ENCODE results near the gene RAB11FIP4.

Gene RAB11FIP4

DNA sequence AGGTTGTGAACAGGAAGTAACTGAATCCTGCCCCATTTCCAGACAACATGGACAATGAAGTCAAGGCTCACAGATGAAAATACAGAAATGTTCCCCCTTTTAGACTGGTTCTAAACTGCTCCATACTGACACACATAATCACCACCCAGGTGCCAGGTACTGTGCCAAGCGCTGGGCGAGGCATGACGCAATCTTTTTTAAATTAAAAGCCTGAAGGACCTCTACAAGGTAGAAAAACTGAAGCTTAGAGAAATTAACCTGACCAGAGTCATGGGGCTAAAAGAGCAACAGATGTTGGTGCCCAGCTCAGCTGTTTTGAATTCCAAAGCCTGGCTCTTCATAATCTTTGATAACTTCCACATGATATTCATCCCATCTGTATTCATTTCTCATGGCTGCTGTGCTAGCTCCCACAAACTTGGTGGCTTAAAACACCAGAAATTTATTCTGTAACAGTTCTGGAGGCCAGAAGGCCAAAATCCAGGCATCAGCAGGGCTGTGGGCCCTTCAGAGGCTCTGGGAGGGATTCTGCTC is 4.9 kb upstream of the RAB11FIP4 start:
- no peak for DNase-seq (ENCODE audit: extremely low read depth in 1 of 2, low read depth in 1 of 2)

DNA sequence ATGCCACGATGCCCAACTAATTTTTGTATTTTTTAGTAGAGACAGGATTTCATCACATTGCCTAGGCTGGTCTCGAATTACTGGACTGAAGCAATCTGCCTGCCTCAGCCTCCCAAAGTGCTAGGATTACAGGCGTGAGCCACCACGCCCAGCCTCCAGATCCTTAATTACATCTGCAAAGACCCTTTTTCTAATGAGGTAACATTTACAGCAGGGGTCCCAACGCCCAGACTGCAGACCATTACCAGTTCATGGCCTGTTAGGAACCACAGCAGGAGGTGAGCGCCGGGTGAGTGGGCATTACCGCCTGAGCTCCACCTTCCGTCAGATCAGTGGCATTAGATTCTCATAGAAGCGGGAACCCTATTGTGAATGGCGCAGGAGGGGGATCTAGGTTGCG is 4.0 kb upstream of the RAB11FIP4 start:
- no peak for DNase-seq (ENCODE audit: extremely low read depth in 1 of 2, low read depth in 1 of 2)

DNA sequence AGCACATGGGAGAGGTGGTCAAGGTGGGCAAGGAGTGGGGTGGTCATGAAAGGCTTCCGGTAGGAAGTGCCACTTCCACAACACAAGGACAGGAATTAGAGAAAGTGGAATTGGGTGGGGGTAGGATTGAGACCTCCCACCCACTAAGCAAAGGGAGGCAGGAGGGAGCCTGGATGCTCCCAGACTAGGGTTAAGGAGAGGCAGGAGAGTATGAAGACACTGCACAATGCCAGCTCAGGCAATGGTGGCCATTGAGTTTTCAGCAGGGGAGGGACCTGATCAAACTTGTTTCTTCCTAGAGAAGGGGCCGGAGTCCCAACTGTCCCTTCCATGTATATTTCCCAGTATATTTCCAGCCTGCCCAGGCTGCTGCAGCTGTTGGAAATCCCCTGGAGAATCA is 3.1 kb upstream of the RAB11FIP4 start:
- no peak for DNase-seq (ENCODE audit: extremely low read depth in 1 of 2, low read depth in 1 of 2)

DNA sequence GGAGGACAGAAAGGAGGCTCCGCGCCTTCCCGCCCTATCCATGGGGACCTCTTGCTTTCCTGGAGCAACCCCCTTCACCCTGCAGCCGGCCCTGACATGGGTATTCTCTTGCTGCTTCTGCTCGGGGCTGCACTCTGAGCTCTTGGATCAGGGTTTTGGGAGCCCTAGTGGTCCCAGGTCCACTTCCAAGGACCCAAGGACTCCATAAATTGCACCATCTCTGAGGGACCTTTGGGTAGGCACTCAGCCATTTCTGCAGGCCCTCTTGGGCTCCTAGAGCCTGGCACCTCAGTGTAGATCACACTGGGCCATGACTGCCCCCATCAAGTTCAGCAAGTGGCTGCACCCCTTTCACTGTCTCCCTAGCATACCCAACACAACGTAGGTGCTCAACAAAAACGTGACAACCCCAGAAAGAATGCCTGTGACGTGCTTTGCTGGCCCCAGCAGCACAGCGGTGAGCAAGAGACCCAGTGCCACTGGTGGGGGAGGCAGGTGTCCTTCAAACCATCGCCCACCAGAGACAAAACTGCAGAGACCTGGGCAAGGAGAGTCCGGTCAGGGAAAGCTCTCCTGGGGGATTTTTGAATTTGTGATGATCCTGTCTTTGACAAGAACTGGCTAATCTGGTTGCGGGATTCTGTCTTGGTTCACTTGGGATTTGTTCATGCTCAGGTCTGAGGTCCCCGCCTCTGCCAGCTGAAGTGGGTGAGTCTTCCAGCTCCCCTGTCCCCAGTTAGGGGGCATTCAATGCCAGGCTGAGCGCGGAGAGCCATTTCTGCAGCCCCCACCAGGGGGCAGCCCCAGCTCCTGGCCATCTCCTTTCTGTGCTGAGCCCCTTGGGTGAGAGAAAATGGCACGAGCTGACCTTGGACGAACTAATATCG is 2.5 kb upstream of the RAB11FIP4 start:
- DNase-seq (ENCODE audit: extremely low read depth in 1 of 2, low read depth in 1 of 2): no peak

DNA sequence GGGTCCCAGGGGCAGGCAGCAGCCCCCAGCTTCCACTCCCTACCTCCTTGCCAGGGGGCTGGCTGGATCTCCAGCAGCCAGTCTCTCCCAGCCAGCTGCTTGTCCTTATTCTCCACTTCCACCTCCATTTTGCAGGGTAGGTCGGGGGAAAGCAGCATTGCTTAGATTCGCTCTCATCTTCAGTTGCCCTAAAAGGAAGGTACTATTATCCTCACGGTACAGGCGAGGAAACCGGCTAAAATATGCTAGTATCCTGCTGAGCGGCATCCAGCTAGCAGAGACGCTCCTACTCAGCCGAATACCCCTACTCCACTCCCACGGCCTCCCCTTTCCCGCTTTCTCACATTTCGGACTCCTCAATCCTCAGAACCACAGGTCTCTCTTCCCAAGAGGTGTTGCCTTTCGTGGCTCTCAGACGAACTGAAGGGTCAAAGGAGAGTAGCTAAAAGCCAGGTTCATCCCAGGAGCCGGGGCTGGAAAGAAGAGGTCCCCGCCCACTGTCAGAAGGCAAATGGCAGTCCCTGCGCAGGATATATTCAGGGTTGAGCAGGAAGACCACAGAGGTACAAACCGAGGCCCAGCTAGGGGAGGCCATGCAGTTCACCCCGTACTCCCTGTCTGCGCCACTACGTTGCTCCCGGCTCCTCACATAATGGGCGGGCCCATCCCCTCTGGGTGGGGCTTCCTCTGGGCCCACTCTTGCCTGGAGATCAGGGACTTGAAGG is 1.7 kb upstream of the RAB11FIP4 start:
- DNase-seq (ENCODE audit: extremely low read depth in 1 of 2, low read depth in 1 of 2): no peak

DNA sequence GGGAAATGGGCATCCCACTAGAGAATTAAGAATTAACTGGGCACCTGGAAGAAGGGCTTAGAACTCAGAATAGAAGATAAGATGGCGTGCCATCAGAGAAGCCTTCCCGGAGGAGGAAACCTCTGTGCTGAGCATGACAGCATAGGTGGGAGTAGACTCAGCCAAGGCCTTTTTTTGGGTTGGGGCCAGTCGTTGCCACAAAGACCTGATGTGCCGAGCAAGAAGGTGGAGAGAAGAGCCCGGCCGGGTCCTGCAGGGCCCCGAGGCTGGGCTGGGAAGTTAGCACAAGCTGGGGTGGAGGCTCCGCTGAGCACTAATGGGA is 1.1 kb upstream of the RAB11FIP4 start:
- DNase-seq (ENCODE audit: extremely low read depth in 1 of 2, low read depth in 1 of 2): no peak

DNA sequence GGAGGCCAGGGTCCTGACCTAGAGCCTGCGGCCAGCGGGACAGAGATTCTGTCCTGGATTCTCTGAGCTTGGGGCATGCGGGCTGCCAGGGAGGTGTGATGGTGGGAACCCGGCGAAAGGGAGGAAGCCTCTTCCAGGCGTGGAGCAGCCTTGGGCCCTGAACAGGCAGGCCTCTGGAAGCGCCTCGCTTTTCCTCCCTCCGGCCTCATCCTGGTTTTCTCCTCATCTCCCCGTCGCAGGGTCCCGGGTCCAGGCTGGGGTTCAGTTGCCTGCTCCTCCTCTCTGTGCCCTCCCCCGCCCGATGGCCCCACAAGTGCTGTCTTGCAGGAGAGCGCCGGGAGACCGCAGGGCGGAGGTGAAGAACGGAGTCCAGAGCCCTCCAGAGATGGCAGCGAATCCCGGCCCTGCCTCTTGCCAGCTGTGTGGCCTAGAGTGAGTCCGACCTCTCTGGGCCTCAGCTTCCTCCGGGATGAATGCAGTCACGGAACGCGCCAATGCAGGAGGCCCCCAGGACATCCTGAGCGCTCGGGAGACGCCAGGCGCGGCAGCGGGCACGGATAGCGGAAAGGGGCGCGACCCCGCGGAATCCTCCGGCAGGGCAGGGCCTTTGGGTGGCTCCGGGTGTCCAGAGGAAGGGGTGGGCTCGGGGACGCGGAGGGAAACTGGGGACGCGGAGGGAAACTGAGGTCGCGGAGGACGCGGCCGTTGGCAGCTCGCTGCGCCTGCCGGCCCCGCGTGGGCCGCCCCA is 553 bp upstream of the RAB11FIP4 start:
- DNase-seq (ENCODE audit: extremely low read depth in 1 of 2, low read depth in 1 of 2): no peak

DNA sequence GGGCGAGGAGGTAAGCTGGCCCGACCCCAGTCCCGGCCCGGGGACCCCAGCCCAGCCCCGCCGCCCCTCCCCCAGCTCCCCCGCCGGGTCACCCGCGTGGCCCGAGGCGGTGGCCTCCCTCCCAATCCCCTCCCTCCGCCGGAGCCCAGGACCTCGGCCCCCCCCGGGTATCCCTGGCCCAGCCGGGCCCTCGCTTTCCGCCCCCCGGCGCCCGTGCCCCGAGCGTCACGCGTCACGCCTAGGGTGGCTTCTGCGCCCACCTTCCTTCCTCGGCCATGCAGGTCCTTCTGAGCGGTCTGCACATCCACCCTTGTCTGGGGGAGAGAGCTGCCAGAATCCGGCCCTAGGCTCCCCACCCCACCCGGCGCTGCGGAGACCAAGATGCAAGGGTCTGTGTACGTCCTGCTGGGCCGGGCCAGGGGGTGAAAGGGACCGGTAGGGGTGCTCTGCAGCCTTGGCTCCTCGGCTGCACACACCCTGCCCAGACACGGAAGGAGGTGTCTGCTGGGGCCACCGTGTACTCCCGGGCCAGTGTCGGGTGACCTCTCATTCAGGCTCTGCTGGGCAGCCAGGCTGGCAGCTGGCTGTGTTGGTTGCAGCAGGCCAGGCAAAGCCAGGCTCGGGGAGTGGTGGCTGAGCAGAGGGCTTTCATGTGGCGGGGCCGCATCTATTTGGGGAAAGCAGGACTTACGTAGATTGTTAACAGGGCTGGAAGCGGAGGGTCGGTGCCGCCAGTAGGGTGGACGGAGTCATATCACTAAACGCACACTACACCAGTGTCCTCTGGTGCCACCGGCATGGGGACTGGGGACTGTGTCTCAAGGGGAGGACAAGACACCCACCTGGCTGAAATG is 754 bp downstream of the RAB11FIP4 start:
- DNase-seq (ENCODE audit: extremely low read depth in 1 of 2, low read depth in 1 of 2): no peak

DNA sequence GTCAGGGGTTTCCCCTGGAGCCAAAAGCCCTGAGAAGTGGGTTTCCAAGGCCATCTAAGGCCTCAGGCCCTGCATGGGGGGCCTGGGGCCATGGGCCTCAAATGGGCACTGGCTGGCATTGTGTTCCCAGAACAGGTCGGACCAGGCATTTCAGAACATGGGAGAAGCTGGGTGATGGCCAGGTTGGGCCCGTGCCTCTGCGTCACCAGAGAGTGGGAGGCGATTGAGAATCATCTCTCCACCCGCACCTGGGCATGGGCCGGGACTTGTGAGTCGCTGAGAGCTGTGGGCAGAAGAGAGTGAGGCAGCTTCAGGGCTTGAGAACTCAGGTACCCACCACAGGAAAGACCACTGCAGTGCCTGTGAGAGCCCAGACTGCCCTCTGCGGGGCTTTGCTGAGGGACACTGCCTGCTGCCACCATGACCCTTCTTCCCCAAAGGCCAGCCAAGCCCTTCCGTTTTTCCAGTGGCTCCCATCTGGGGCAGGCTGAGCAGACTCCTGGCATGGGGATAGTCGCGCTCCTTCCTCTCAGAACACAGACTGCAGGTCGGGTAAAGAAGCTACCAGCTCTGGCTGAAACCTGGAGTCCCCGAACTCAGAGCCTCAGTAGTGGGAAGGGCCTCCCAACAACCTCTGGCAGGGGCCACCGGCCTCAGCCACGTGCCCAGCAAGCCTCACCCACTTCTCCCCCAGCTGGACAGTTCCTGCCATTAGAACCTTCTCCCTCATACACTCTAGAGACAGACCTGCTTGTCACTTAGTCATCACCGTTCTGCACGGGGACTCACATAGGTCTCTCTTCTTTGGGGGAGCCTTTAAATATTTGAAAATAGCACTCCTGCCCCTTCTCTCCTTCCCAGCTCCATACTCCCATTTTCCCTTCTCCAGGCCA is 1.6 kb downstream of the RAB11FIP4 start:
- DNase-seq (ENCODE audit: extremely low read depth in 1 of 2, low read depth in 1 of 2): no peak

DNA sequence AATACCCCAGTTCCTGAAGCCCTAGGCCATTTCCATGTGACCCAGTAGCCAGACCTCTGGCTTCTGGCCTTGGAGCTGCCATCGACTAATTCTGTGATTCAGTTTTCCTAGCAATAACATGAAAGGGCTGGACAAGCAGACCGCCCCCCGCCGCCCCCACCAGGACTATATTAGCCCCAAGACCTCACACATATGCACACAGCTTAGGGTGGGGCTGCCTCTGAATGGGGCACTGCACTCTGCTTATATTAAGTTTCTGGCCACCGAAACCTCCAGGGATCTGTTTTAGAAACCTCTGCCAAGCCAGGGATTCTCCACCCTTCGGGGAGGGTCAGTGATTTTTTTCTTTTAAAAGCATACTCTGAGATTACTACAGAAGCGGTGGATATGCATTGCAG is 2.3 kb downstream of the RAB11FIP4 start:
- no peak for DNase-seq (ENCODE audit: extremely low read depth in 1 of 2, low read depth in 1 of 2)

DNA sequence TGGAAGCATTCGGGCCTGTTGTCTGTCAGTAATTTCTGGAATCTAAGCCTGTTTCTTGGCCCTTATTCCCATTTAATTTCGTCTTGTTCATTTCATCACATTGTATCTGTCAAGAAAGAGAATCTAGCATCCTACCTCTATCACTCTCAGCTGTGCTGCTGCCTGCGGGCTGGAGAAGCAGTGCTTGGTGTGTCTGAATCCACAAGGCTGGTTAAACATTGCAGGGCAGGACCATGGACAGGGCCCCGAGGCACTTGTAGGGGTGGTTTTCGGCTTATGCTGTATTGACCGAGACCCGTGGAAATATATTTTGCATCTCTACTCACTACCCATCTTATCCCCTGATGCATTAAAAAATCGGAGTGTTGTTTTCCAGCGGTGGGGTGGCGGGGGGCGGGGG is 3.1 kb downstream of the RAB11FIP4 start:
- no peak for DNase-seq (ENCODE audit: extremely low read depth in 1 of 2, low read depth in 1 of 2)

DNA sequence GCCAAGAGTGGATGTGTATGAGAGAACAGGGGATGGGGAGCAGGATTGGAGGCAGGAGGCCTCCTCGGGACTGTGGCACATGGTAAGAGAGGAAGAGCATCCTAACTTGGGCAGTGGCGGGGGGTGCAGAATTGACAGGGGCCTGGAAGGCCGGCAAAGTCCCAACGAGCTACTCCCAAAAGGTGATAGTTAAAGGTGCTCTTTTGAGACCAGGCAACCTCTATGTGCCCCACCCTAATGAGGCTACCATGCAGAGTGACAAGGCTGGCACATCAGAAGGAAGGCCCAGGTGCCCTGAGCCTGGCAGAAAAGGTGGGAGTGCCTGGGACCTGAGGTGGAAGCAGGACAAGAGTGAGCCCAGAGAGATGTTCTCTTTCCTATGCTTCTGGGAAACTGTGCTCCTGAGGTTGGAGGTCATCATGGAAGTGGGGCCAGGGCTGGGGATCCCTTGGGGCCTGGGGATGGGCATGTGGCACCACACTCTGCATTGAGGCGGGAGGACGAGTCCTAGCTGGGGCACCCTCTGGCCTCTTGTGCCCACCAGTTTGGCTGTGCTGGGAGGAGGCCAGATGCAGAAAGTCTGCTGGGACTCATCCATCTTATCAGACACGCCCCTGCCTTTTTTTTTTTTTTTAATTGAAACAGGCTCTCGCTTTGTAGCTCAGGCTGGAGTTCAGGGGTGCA is 5.9 kb downstream of the RAB11FIP4 start:
- DNase-seq (ENCODE audit: extremely low read depth in 1 of 2, low read depth in 1 of 2): no peak

DNA sequence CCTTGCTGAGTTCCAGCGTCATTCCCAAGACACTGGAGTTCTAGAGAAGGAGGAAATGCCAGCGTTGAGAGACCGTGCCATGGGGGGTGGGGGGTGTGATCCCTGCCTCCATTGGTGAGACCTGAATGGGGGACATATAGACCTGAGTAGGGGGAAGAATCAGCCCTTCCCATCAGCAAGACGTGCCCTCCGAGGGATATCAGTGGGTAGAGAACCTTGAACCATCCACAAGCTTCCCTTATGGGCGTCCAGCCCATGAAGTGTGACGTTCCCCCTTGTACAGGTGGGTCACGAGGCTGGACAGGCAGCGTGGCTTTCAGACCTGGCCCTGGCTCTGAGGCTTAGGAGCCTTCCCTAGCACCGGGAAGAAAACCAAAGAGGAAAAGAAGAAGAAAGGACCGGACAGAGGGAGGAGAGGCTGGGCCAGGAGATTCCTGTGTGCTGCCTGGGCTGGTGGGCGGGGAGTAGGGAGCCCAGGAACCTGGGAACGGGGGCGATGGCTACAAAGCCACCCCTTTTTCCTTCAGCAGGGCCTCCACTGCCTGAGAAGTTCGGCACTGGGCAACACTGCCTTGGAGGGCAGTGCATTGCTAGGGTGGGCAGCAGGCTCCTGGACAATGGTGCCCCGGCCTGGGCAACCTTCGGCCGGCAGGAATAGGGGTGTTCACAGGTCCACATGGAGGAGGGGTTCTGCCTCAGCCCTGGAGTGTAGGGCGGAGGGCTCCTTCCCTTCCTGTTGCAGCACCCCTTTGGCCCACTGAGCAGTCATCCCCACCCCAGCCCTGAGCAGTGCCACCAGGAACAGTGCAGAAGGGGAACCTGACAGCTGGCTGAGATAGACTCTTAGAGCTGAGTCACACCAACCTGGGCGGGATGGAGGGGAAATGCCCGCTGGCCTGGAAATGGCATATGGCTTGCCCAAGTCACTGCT is 7.2 kb downstream of the RAB11FIP4 start:
- DNase-seq (ENCODE audit: extremely low read depth in 1 of 2, low read depth in 1 of 2): no peak

DNA sequence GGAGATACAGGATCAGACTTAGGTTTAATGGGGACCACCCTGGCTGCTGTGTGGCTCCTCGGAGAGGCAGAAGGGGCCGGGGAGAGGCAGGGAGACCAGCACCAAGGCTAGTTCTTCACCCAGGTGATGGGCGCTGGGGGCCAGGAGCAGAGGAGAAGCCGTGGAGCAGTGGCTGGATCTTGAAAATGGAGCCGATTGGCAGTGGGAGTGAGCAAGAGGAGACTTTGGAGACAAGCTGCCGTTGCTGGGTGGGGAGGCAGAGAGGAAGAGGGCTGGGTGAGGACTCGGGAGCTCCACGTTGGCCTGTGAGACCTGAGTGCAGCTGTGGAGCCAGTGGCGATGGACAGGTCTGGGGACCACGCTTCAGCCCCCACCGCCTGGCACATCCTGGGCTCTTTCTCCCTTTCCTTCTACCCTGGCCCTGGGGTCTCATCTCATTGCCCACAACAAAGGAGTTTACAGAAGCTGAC is 9.0 kb downstream of the RAB11FIP4 start:
- no peak for DNase-seq (ENCODE audit: extremely low read depth in 1 of 2, low read depth in 1 of 2)

DNA sequence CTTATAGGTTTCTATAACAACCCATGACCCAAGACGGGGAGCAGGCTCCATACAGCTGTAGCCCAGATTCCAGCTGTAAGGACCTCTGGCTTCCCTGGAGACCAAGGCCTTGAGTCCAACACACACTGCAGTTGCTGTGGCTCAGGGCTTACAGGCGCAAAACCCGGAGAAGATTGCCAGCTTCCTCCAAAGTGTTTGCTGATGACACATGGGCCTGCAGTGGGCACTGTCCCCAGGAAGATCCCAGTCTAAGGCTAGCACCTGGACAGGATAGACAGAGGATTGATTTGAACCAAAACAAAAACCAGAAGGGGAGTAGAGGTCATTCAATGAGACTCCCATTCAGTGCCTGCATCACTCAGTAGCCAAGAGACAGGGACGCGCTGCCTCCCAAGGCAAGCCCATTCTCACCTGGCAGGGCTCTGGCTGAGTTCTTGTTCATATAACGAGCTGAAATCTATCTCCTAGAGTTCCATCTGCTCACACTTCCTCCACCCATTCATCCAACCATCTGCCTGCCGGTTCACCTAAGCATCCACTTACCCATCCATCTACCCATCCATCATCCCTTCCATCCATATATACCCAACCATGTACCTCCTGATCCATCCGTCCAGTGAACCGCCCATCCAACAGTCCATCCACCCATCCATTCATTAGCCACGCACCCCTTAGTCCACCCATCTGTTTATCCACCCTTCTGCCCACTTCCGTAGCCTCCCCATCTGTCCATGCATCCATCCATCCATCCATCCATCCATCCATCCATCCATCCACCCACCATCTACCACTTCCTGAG is 10.2 kb downstream of the RAB11FIP4 start:
- DNase-seq (ENCODE audit: extremely low read depth in 1 of 2, low read depth in 1 of 2): no peak

DNA sequence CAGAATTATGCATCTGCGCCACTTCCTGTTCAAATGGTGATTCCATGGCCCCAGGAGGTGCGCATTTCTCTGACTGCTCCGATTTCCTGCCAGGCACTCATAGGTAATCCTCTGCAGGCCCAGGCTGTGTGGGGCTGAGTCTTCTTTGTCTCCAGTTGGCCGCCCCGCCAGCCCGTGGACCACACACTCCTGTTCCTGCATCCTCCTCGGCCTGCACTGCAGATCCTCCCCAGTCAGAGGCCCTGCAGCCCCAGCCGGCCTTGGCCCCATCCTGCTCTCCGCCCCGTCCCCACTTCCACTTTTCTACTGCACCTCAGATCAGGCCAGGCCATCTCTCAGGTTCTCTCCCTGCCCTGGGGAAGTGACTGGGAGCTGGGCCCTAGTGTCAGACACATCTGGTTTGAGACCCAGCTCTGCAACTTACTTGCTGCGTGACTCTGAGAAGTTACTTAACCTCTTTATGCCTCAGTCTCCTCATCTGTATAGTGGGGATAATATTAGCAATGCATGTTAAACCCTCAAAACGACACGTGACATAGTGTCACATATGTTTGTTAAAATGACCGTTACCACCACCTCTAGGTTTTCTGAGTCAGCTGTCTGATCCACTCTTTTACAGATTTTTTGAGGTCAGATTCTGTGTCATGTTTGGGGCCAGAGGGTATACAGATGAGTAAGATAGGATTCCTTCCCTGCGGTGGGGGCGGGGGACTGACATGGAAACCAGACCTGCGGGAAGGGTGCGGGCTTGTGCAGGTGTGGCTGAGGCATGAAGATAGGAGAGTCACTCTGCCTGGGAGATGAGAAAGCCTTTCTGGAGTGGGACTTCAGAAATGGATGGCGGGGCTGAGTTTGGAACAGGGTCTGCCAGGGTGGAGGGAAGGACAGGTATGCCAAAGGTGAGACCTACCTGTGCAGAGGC is 12.8 kb downstream of the RAB11FIP4 start:
- DNase-seq (ENCODE audit: extremely low read depth in 1 of 2, low read depth in 1 of 2): no peak
